ENCODE data around the gene OR4K2. TPM values are rescaled to one million over a fixed set of nuclear protein-coding genes. Genes with fewer than 3 reads are reported as not detected.

Gene OR4K2
- total RNA-seq, 2 experiments from 2014 or later, result not detected

DNA sequence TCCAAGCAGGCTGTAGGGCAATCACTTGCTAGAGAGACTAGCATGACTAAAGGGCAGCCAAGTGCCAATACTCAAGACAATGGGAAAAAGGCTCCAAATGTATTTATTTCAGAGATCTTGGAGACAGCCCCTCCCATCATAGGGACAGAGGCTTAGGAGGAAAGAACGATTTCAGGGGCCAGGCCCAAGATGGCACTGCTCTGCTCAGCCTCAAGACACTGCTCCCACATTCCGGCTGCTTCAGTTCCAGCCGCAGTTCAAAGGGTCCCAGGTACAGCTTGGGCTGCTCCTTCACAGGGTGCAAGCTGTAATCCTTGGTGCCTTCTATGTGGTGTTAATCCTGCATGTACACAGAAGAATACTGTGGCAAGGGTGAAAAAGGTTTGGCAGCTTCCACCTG lies 26.1 kb downstream of the OR4K2 start:
- Histone ChIP-seq H4K20me1 (ENCODE audit: insufficient read depth, low read length) (no peaks in the 10 kb centered on the region), H3K4me1 (ENCODE audit: insufficient read depth, low read length, poor library complexity, severe bottlenecking) (no peaks in the 10 kb centered on the region), H3K36me3 (ENCODE audit: insufficient read depth, low read length) (no peaks in the 10 kb centered on the region), H3K79me2 (ENCODE audit: insufficient read depth, low read depth, low read length) (no peaks in the 10 kb centered on the region), H3K4me3 (ENCODE audit: low read depth, low read length, poor library complexity, severe bottlenecking) (no peak overlapping the region), H3K9me2 (ENCODE audit: insufficient read depth, low read length) (no peaks in the 10 kb centered on the region), H3K4me2 (ENCODE audit: low read length) (no peak overlapping the region), H3K9me3 (ENCODE audit: low read length) (peaks cover 41% of the 10 kb centered on the region), H2AFZ (ENCODE audit: low read length) (no peak overlapping the region), H3K27ac (ENCODE audit: low read depth, low read length, poor library complexity, severe bottlenecking) (no peak overlapping the region)
- DNase-seq (ENCODE audit: low spot score), result no peak
- ChIA-PET POLR2A (no interaction called here), CTCF (ENCODE audit: unreplicated experiment) (no interaction called here)
- intact Hi-C loops (cut with micrococcal nuclease; ENCODE audit: unreplicated experiment), result loop anchor here (10.0 kb wide), 1 partner anchor 46 kb away; no protein-coding TSS in a partner anchor
- TF ChIP-seq, protein P1, sequence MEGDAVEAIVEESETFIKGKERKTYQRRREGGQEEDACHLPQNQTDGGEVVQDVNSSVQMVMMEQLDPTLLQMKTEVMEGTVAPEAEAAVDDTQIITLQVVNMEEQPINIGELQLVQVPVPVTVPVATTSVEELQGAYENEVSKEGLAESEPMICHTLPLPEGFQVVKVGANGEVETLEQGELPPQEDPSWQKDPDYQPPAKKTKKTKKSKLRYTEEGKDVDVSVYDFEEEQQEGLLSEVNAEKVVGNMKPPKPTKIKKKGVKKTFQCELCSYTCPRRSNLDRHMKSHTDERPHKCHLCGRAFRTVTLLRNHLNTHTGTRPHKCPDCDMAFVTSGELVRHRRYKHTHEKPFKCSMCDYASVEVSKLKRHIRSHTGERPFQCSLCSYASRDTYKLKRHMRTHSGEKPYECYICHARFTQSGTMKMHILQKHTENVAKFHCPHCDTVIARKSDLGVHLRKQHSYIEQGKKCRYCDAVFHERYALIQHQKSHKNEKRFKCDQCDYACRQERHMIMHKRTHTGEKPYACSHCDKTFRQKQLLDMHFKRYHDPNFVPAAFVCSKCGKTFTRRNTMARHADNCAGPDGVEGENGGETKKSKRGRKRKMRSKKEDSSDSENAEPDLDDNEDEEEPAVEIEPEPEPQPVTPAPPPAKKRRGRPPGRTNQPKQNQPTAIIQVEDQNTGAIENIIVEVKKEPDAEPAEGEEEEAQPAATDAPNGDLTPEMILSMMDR (conservative IDR thresholded peaks at IDR 0.05; ENCODE audit: low read length), result no peak
- no peak for TF ChIP-seq EZH2phosphoT487 (IDR thresholded peaks at IDR 0.05; ENCODE audit: borderline replicate concordance, low read depth, low read length)
- no TSS peak for BruUV-seq (replicated peaks)

DNA sequence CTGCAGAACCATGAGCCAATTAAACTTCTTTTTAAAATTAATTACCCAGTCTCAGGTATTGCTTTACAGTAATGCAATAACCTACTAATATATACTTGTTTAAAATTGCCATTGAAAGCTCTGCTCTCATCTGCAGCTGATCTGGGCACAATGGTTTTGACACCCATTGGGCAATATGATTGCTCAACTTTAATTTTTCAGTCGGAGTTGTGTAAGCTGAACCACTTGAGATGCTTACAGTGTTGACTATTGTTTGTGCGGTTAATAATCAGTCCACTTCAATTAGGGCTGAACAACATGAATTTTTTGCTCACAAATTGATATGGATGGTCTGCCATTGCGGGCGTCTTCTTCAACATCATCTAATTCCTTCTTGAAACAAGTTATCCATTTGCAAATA lies 27.5 kb downstream of the OR4K2 start:
- Histone ChIP-seq H3K9me2 (ENCODE audit: insufficient read depth, low read length) (no peaks in the 10 kb centered on the region), H3K27ac (ENCODE audit: low read depth, low read length, poor library complexity, severe bottlenecking) (no peak overlapping the region), H3K4me1 (ENCODE audit: insufficient read depth, low read length, poor library complexity, severe bottlenecking) (no peaks in the 10 kb centered on the region), H3K4me3 (ENCODE audit: low read depth, low read length, poor library complexity, severe bottlenecking) (no peak overlapping the region), H3K36me3 (ENCODE audit: insufficient read depth, low read length) (no peaks in the 10 kb centered on the region), H4K20me1 (ENCODE audit: insufficient read depth, low read length) (no peaks in the 10 kb centered on the region), H3K9me3 (ENCODE audit: low read length) (peaks cover 27% of the 10 kb centered on the region), H3K4me2 (ENCODE audit: low read length) (no peak overlapping the region), H2AFZ (ENCODE audit: low read length) (no peak overlapping the region), H3K79me2 (ENCODE audit: insufficient read depth, low read depth, low read length) (no peaks in the 10 kb centered on the region)
- TF ChIP-seq EZH2phosphoT487 (IDR thresholded peaks at IDR 0.05; ENCODE audit: borderline replicate concordance, low read depth, low read length), result no peak
- TF ChIP-seq, protein P1 (conservative IDR thresholded peaks at IDR 0.05; ENCODE audit: low read length), result no peak
- no peak for DNase-seq (ENCODE audit: low spot score)
- intact Hi-C loops (cut with micrococcal nuclease; ENCODE audit: unreplicated experiment), result loop anchor here (10.0 kb wide), 1 partner anchor 48 kb away; no protein-coding TSS in a partner anchor
- ChIA-PET POLR2A (no interaction called here), CTCF (ENCODE audit: unreplicated experiment) (no interaction called here)
- no TSS peak for BruUV-seq (replicated peaks)

DNA sequence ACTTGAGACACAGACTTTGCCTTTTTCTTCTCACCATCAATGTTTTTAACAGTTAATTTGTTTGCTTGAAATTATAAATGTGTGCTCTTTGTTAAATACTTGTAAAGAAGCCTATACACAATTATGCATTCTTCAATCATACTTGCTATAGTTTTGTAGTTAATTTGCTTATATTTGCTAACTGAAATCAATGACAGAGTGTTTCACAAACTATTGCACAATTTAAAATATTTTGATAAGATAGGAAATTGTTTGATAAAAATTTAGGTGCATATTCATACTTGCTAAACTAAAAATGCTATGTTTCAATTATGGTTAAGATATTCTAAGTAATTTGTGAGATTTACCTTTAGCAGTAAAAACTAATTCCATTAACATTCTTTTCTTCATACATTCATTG lies 31.7 kb downstream of the OR4K2 start:
- no peak overlapping the region for H2AFZ ChIP-seq (ENCODE audit: low read length)
- BruUV-seq (replicated peaks), result no TSS peak
- intact Hi-C loops (cut with micrococcal nuclease; ENCODE audit: unreplicated experiment), result loop anchor here (10.0 kb wide), 1 partner anchor 52 kb away; no protein-coding TSS in a partner anchor
- no peak overlapping the region for H3K4me2 ChIP-seq (ENCODE audit: low read length)
- H3K27ac ChIP-seq (ENCODE audit: low read depth, low read length, poor library complexity, severe bottlenecking), result no peak overlapping the region
- no peaks in the 10 kb centered on the region for H3K36me3 ChIP-seq (ENCODE audit: insufficient read depth, low read length)
- CTCF ChIA-PET (ENCODE audit: unreplicated experiment), result no interaction called here
- H3K9me2 ChIP-seq (ENCODE audit: insufficient read depth, low read length), result no peaks in the 10 kb centered on the region
- no peaks in the 10 kb centered on the region for H3K79me2 ChIP-seq (ENCODE audit: insufficient read depth, low read depth, low read length)
- no peaks in the 10 kb centered on the region for H3K4me1 ChIP-seq (ENCODE audit: insufficient read depth, low read length, poor library complexity, severe bottlenecking)
- H3K4me3 ChIP-seq (ENCODE audit: low read depth, low read length, poor library complexity, severe bottlenecking), result no peak overlapping the region
- TF ChIP-seq, protein P1 (conservative IDR thresholded peaks at IDR 0.05; ENCODE audit: low read length), result no peak
- no peak for TF ChIP-seq EZH2phosphoT487 (IDR thresholded peaks at IDR 0.05; ENCODE audit: borderline replicate concordance, low read depth, low read length)
- H4K20me1 ChIP-seq (ENCODE audit: insufficient read depth, low read length), result no peaks in the 10 kb centered on the region
- DNase-seq (ENCODE audit: low spot score), result no peak
- POLR2A ChIA-PET, result interaction anchor here (1.1 kb wide), 1 partner anchor 650 kb away, joined by 3 read pairs; no protein-coding TSS in a partner anchor
- H3K9me3 ChIP-seq (ENCODE audit: low read length), result peaks cover 18% of the 10 kb centered on the region; the same call in 1 of the 2 replicates

All from OCI-LY7 (cell line).